HepG2 (cell line): ENCODE data around the gene GPR27. TPM values are rescaled to one million over a fixed set of nuclear protein-coding genes. Genes with fewer than 3 reads are reported as not detected.

Experiments used
- ATAC-seq: fragments of 200-7000 bp; cut with Tn5 transposase; 3 replicates; pipeline ENCODE4 v1.9.1; 2020; ENCODE audit warnings: mild to moderate bottlenecking, moderate library complexity
- BruUV-seq: library from RNA; stranded (reverse); fragments of 400-500 nt; replicated peaks from 2 replicates; lab custom pipeline; 2021; lab: Mats Ljungman, UMichigan
- CTCF ChIA-PET: fragments of 300-600 bp; formaldehyde crosslinking; extraction: SDS; loops from one replicate; lab custom pipeline; 2021; ENCODE audit warnings: low total read pairs, inconsistent platforms, low intra/inter-chr PET ratio; lab: Yijun Ruan, JAX
- POLR2A ChIA-PET: fragments of 350-600 bp; sonication (Branson Sonifier 250); formaldehyde crosslinking; loops from one replicate; lab custom pipeline; 2020; ENCODE audit warnings: antibody characterized with exemption, inconsistent platforms; lab: Yijun Ruan, JAX
- DNase-seq: peaks from one replicate; pipeline ENCODE4 v3.0.0-alpha.2; 2015; ENCODE audit warnings: low spot score
- FAIRE-seq: peaks from 3 replicates; lab custom pipeline; 2011; peaks lifted over from hg19 to GRCh38; lab: Jason Lieb, UNC
- H2AFZ ChIP-seq: one replicate; pipeline ENCODE4 v1.6.1; 2011; ENCODE audit warnings: low read length, inconsistent platforms
- H3K27ac ChIP-seq: fragments of 300-600 bp; 3 replicates; pipeline ENCODE4 v1.8.0; 2011; ENCODE audit warnings: mixed run types, mild to moderate bottlenecking, mixed read lengths, low read length, inconsistent platforms; ENCODE audit not compliant: insufficient read depth; ENCODE audit errors: extremely low read length
- H3K27me3 ChIP-seq, 2 experiments: fragments of 200-600 bp in 1 of 2; 2 replicates in 1 of 2; 3 replicates in 1 of 2; pipeline versions ENCODE4 v1.6.0 to v1.8.0; 2011; ENCODE audit warnings: low read length in 2 of 2, mild to moderate bottlenecking in 2 of 2, moderate library complexity in 2 of 2, inconsistent platforms in 1 of 2; ENCODE audit not compliant: insufficient read depth in 2 of 2, control insufficient read depth in 1 of 2
- H3K36me3 ChIP-seq, 2 experiments: fragments of 200-600 bp in 1 of 2; replicated peaks in 1 of 2; 2 replicates in 1 of 2; 3 replicates in 1 of 2; pipeline versions ENCODE4 v1.5.1 to v1.8.0; 2011; ENCODE audit warnings: low read length in 2 of 2, inconsistent platforms in 1 of 2; ENCODE audit not compliant: insufficient read depth in 2 of 2, control insufficient read depth in 1 of 2
- H3K4me1 ChIP-seq: 2 replicates; pipeline ENCODE4 v1.5.1; 2012; ENCODE audit warnings: low read length, inconsistent platforms; ENCODE audit not compliant: insufficient read depth
- H3K4me2 ChIP-seq: 2 replicates; pipeline ENCODE4 v1.6.0; 2011; ENCODE audit warnings: low read depth, low read length, inconsistent platforms
- H3K4me3 ChIP-seq, 3 experiments: fragments of 200-600 bp in 1 of 3; sonication (generic), shearing (Covaris generic) in 1 of 3; replicated peaks in 1 of 3; 2 replicates each; pipeline ENCODE4 v1.5.1; 2011 to 2016; ENCODE audit warnings: low read length in 3 of 3, inconsistent platforms in 2 of 3, low read depth in 2 of 3, mild to moderate bottlenecking in 2 of 3, control low read depth in 1 of 3, mixed read lengths in 1 of 3; ENCODE audit not compliant: insufficient read depth in 1 of 3
- H3K79me2 ChIP-seq: one replicate; pipeline ENCODE4 v1.6.1; 2011; ENCODE audit warnings: low read length, inconsistent platforms; ENCODE audit not compliant: insufficient read depth
- H3K9ac ChIP-seq: 2 replicates; pipeline ENCODE4 v1.6.0; 2011; ENCODE audit warnings: mild to moderate bottlenecking, low read depth, low read length, inconsistent platforms; ENCODE audit not compliant: insufficient read depth
- H3K9me3 ChIP-seq: 2 replicates; pipeline ENCODE4 v1.5.1; 2012; ENCODE audit warnings: mild to moderate bottlenecking, low read length
- H4K20me1 ChIP-seq: 2 replicates; pipeline ENCODE4 v1.6.0; 2011; ENCODE audit warnings: inconsistent platforms, mild to moderate bottlenecking, low read length, moderate library complexity; ENCODE audit not compliant: insufficient read depth
- ATF1 ChIP-seq: IDR thresholded peaks from 2 replicates; pipeline ENCODE4 v1.6.1; 2016; ENCODE audit warnings: mild to moderate bottlenecking, control low read depth
- HOXA5 ChIP-seq: sonication (generic); formaldehyde crosslinking; IDR thresholded peaks from 2 replicates; pipeline ENCODE4 v1.4.0; 2020; ENCODE audit warnings: missing genetic modification reagents
- MXI1 ChIP-seq: IDR thresholded peaks from 3 replicates; pipeline ENCODE4 v1.6.1; 2012; ENCODE audit warnings: low read depth, low read length, inconsistent platforms, borderline replicate concordance
- NR2F1 ChIP-seq, 2 experiments: fragments of 450-650 bp in 1 of 2; formaldehyde crosslinking in 1 of 2; IDR thresholded peaks; 2 replicates each; pipeline versions ENCODE4 v1.5.0 to v1.6.1; 2016 to 2020; ENCODE audit warnings: mild to moderate bottlenecking in 1 of 2, missing compliant biosample characterization in 1 of 2, missing genetic modification reagents in 1 of 2, moderate library complexity in 1 of 2
- RFX3 ChIP-seq: IDR thresholded peaks from 2 replicates; pipeline ENCODE4 v1.6.1; 2016; ENCODE audit warnings: missing biosample characterization, missing genetic modification reagents
- RFXANK ChIP-seq: IDR thresholded peaks from 2 replicates; pipeline ENCODE4 v1.6.1; 2016
- SCMH1 ChIP-seq: sonication (generic); formaldehyde crosslinking; IDR thresholded peaks from 2 replicates; pipeline ENCODE4 v1.9.0; 2021; ENCODE audit warnings: missing genetic modification reagents, mild to moderate bottlenecking, borderline replicate concordance
- SP2 ChIP-seq: sonication (generic); formaldehyde crosslinking; IDR thresholded peaks from 2 replicates; pipeline ENCODE4 v1.5.1; 2020; ENCODE audit warnings: mild to moderate bottlenecking, missing genetic modification reagents
- TCF7L2 ChIP-seq: IDR thresholded peaks from 2 replicates; pipeline ENCODE4 v1.6.1; 2011; ENCODE audit warnings: mild to moderate bottlenecking, low read depth, low read length, moderate library complexity
- TP53 ChIP-seq: sonication (generic); formaldehyde crosslinking; conservative IDR thresholded peaks from 2 replicates; pipeline ENCODE4 v1.4.0; 2020; ENCODE audit warnings: missing genetic modification reagents
- ZNF317 ChIP-seq: sonication (generic); formaldehyde crosslinking; IDR thresholded peaks from 2 replicates; pipeline ENCODE4 v1.5.0; 2020; ENCODE audit warnings: mild to moderate bottlenecking, missing genetic modification reagents
- WGBS: methylation state at CpG from one replicate; pipeline ENCODE4 v1.1.6; 2017; ENCODE audit warnings: low lambda C conversion rate; 5-methylcytosine and 5-hydroxymethylcytosine counted together
- in situ Hi-C: cut with HindIII; loops from 2 replicates; pipeline ENCODE4 v1.10.0; 2017; ENCODE audit warnings: low pct_unique_long_range_greater_than_20kb; ENCODE audit not compliant: extremely low pct_ligation_motif_present
- intact Hi-C: fragments of 100-400 bp; cut with micrococcal nuclease; formaldehyde crosslinking; loops from one replicate; pipeline ENCODE4 v1.10.0; 2022; ENCODE audit not compliant: unreplicated experiment
- polyA plus RNA-seq, 8 experiments: library from polyadenylated mRNA; depleted of rRNA in 3 of 8; stranded (reverse) in 7 of 8; unstranded in 1 of 8; fragments of >200 nt; fragmentation: Illumina TruSeq in 4 of 8; extraction: Trizol in 4 of 8; gene quantifications; 2 replicates each; pipeline versions ENCODE4 v1.2.1 to v1.2.3, GENCODE V29; 2011 to 2016; ENCODE audit warnings: low read depth in 4 of 8, missing spikeins in 1 of 8, mixed read lengths in 1 of 8; ENCODE audit not compliant: insufficient read depth in 1 of 8
- total RNA-seq, 5 experiments: library from RNA; depleted of rRNA; stranded (reverse); fragments of >200 nt; fragmentation: Illumina TruSeq; extraction: Trizol; gene quantifications; 2 replicates each; pipeline ENCODE4 v1.2.3, GENCODE V29; 2016; ENCODE audit warnings: low read depth in 1 of 5
- TF ChIP-seq, protein P1 (sequence below): sonication (generic); formaldehyde crosslinking; IDR thresholded peaks from 2 replicates; pipeline ENCODE4 v1.4.0; 2020; ENCODE audit warnings: mild to moderate bottlenecking, missing genetic modification reagents
- TF ChIP-seq, protein P2 (sequence below): IDR thresholded peaks from 2 replicates; pipeline ENCODE4 v1.4.0; 2020; ENCODE audit warnings: mild to moderate bottlenecking, missing genetic modification reagents
- TF ChIP-seq, protein P3 (sequence below): sonication (generic); formaldehyde crosslinking; conservative IDR thresholded peaks from 2 replicates; pipeline ENCODE4 v1.8.1; 2023; ENCODE audit warnings: missing genetic modification reagents

The GPR27 gene
- total and polyA plus RNA-seq, 2 of the 13 experiments (the other 11 are each of a cell fraction or from before 2014, with no cell fraction given), result not detected

DNA sequence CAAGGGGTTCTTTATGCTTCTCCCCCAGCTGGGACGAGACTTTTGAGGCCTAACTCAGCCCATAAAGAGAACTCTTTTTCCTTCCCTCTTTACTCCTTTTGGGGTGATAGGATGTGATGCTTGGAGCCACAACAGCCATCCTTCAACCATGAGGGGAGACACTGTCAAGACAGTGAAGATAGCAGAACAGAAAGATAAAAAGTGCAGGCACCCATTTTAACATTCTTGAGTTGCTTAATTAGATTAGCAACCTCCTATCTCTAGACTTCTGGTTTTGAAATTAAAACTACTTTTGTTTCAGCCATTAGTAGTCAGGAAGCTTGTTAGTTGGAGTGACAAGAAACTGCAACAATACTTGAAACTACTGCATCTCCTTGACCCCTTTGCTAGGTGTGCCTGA, 6.5 kb downstream of the GPR27 start:
- POLR2A ChIA-PET, result no interaction called here
- CTCF ChIA-PET, result no interaction called here
- no TSS peak for BruUV-seq

DNA sequence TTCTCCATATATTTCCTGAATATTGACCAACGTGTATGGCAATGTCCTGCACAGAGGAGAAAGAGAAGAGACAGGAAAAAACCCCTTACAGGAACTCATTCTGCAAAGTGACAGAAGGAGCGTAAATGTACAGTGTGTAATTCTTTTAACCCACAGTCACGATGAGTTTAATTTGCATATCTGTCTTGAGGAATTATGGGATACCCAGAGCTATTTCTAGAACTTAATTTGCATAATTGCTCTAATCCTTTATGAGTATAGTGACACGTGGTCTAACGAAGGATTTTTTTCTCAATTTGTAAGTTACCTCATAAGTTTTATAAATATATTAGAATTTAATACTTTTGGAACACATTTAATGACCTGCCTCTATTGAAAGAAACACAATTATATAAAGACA, 9.8 kb downstream of the GPR27 start:
- no peak for DNase-seq
- Histone ChIP-seq H3K79me2 (no peaks in the 10 kb centered on the region), H4K20me1 (no peaks in the 10 kb centered on the region), H3K36me3 (no peaks in the 10 kb centered on the region), H3K27ac (no peak overlapping the region), H3K4me3 (no peak overlapping the region), H3K27me3 (peaks cover 0 to 14% of the 10 kb centered on the region in 2 experiments; a peak in 2 of 5 replicates), H3K4me1 (no peaks in the 10 kb centered on the region), H3K9me3 (no peaks in the 10 kb centered on the region), H3K9ac (no peak overlapping the region), H3K4me2 (no peak overlapping the region), H2AFZ (no peak overlapping the region)
- ChIA-PET POLR2A (interaction anchor here (0.6 kb wide), 1 partner anchor 1050 kb away, joined by 4 read pairs; no protein-coding TSS in a partner anchor), CTCF (no interaction called here)
- WGBS, result 15% methylated on average over 5 of the region's 5 CpGs
- in situ Hi-C loops (no loop called here), intact Hi-C loops (no loop called here)
- no TSS peak for BruUV-seq
- FAIRE-seq, result no peak
- ATAC-seq, result no peak
- TF ChIP-seq, protein P1, sequence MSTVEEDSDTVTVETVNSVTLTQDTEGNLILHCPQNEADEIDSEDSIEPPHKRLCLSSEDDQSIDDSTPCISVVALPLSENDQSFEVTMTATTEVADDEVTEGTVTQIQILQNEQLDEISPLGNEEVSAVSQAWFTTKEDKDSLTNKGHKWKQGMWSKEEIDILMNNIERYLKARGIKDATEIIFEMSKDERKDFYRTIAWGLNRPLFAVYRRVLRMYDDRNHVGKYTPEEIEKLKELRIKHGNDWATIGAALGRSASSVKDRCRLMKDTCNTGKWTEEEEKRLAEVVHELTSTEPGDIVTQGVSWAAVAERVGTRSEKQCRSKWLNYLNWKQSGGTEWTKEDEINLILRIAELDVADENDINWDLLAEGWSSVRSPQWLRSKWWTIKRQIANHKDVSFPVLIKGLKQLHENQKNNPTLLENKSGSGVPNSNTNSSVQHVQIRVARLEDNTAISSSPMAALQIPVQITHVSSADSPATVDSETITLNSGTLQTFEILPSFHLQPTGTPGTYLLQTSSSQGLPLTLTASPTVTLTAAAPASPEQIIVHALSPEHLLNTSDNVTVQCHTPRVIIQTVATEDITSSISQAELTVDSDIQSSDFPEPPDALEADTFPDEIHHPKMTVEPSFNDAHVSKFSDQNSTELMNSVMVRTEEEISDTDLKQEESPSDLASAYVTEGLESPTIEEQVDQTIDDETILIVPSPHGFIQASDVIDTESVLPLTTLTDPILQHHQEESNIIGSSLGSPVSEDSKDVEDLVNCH (CRISPR knock-in tag), result no peak
- TF ChIP-seq SP2 (CRISPR knock-in tag) (no peak), TP53 (no peak), HOXA5 (CRISPR knock-in tag) (no peak), SCMH1 (CRISPR knock-in tag) (no peak), NR2F1 (CRISPR knock-in tag; IDR thresholded peaks at IDR 0.05) (no peak)
- TF ChIP-seq, protein P2, sequence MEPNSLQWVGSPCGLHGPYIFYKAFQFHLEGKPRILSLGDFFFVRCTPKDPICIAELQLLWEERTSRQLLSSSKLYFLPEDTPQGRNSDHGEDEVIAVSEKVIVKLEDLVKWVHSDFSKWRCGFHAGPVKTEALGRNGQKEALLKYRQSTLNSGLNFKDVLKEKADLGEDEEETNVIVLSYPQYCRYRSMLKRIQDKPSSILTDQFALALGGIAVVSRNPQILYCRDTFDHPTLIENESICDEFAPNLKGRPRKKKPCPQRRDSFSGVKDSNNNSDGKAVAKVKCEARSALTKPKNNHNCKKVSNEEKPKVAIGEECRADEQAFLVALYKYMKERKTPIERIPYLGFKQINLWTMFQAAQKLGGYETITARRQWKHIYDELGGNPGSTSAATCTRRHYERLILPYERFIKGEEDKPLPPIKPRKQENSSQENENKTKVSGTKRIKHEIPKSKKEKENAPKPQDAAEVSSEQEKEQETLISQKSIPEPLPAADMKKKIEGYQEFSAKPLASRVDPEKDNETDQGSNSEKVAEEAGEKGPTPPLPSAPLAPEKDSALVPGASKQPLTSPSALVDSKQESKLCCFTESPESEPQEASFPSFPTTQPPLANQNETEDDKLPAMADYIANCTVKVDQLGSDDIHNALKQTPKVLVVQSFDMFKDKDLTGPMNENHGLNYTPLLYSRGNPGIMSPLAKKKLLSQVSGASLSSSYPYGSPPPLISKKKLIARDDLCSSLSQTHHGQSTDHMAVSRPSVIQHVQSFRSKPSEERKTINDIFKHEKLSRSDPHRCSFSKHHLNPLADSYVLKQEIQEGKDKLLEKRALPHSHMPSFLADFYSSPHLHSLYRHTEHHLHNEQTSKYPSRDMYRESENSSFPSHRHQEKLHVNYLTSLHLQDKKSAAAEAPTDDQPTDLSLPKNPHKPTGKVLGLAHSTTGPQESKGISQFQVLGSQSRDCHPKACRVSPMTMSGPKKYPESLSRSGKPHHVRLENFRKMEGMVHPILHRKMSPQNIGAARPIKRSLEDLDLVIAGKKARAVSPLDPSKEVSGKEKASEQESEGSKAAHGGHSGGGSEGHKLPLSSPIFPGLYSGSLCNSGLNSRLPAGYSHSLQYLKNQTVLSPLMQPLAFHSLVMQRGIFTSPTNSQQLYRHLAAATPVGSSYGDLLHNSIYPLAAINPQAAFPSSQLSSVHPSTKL (CRISPR knock-in tag), result no peak

More for the DNA sequence above, 6.5 kb downstream of the GPR27 start:
- no peaks in the 10 kb centered on the region for H3K36me3 ChIP-seq
- no peaks in the 10 kb centered on the region for H4K20me1 ChIP-seq
- TF ChIP-seq TCF7L2, result no peak
- TF ChIP-seq, protein P3, sequence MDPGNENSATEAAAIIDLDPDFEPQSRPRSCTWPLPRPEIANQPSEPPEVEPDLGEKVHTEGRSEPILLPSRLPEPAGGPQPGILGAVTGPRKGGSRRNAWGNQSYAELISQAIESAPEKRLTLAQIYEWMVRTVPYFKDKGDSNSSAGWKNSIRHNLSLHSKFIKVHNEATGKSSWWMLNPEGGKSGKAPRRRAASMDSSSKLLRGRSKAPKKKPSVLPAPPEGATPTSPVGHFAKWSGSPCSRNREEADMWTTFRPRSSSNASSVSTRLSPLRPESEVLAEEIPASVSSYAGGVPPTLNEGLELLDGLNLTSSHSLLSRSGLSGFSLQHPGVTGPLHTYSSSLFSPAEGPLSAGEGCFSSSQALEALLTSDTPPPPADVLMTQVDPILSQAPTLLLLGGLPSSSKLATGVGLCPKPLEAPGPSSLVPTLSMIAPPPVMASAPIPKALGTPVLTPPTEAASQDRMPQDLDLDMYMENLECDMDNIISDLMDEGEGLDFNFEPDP (CRISPR knock-in tag), result no peak
- no peak for TF ChIP-seq MXI1
- no peak for TF ChIP-seq RFX3 (CRISPR knock-in tag)
- no peak for TF ChIP-seq ZNF317 (CRISPR knock-in tag)
- no peak for TF ChIP-seq ATF1 (CRISPR knock-in tag)
- TF ChIP-seq RFXANK, result no peak
- in situ Hi-C loops, result no loop called here
- H3K9me3 ChIP-seq, result no peaks in the 10 kb centered on the region
- peaks cover 1 to 36% of the 10 kb centered on the region in 2 experiments; a peak in 3 of 5 replicates for H3K27me3 ChIP-seq
- DNase-seq (no peak), ATAC-seq (no peak), FAIRE-seq (no peak)
- no peaks in the 10 kb centered on the region for H3K79me2 ChIP-seq
- H2AFZ ChIP-seq, result no peak overlapping the region
- H3K4me1 ChIP-seq, result no peaks in the 10 kb centered on the region
- intact Hi-C loops, result no loop called here
- H3K27ac ChIP-seq, result no peak overlapping the region
- H3K4me3 ChIP-seq, result no peak overlapping the region
- no peak overlapping the region for H3K9ac ChIP-seq
- WGBS, result 0% methylated on average over 1 of the region's 1 CpG
- H3K4me2 ChIP-seq, result no peak overlapping the region
